Measurements from ENCODE around the gene SLC10A1. TPM values are rescaled to one million over a fixed set of nuclear protein-coding genes. Genes with fewer than 3 reads are reported as not detected.
"Not testable (repeated sequence)": the region's sequence is repeated elsewhere in the genome, so short reads cannot be mapped to it uniquely, and the experiment has no call there.

SLC10A1 gene
- polyA plus RNA-seq, 1 donor = 0.13 TPM

GRCh38 chr14:69827560-69827959 is 30.5 kb upstream of the SLC10A1 start:
- no peaks in the 10 kb centered on the region for H3K9me3 ChIP-seq (ENCODE audit: control insufficient read depth, low read depth, low read length)
- no peaks in the 10 kb centered on the region for H3K36me3 ChIP-seq (ENCODE audit: control insufficient read depth, insufficient read depth, low read length)
- WGBS (ENCODE audit: insufficient coverage, low lambda C conversion rate) = no CpG with 5 or more reads among the region's 4 CpGs
- DNase-seq = no peak
- H3K27ac ChIP-seq (ENCODE audit: low read length) = no peak overlapping the region
- no peak overlapping the region for H3K4me3 ChIP-seq (ENCODE audit: low read length)
- H3K27me3 ChIP-seq (ENCODE audit: control insufficient read depth, insufficient read depth, low read length) = no peaks in the 10 kb centered on the region
- no peaks in the 10 kb centered on the region for H3K4me1 ChIP-seq (ENCODE audit: control insufficient read depth, insufficient read depth, low read length)

GRCh38 chr14:69822456-69822855 is 25.4 kb upstream of the SLC10A1 start:
- H3K36me3 ChIP-seq (ENCODE audit: control insufficient read depth, insufficient read depth, low read length) = no peaks in the 10 kb centered on the region
- no peak overlapping the region for H3K4me3 ChIP-seq (ENCODE audit: low read length)
- no peaks in the 10 kb centered on the region for H3K27me3 ChIP-seq (ENCODE audit: control insufficient read depth, insufficient read depth, low read length)
- H3K27ac ChIP-seq (ENCODE audit: low read length) = no peak overlapping the region
- no CpG with 5 or more reads among the region's 6 CpGs for WGBS (ENCODE audit: insufficient coverage, low lambda C conversion rate)
- H3K4me1 ChIP-seq (ENCODE audit: control insufficient read depth, insufficient read depth, low read length) = no peaks in the 10 kb centered on the region
- H3K9me3 ChIP-seq (ENCODE audit: control insufficient read depth, low read depth, low read length) = no peaks in the 10 kb centered on the region
- no peak for DNase-seq

GRCh38 chr14:69820991-69821390 is 23.9 kb upstream of the SLC10A1 start:
- H3K27me3 ChIP-seq (ENCODE audit: control insufficient read depth, insufficient read depth, low read length) = no peaks in the 10 kb centered on the region
- H3K27ac ChIP-seq (ENCODE audit: low read length) = no peak overlapping the region
- WGBS (ENCODE audit: insufficient coverage, low lambda C conversion rate) = 75% methylated on average over 2 of the region's 2 CpGs
- no peaks in the 10 kb centered on the region for H3K9me3 ChIP-seq (ENCODE audit: control insufficient read depth, low read depth, low read length)
- no peak for DNase-seq
- H3K36me3 ChIP-seq (ENCODE audit: control insufficient read depth, insufficient read depth, low read length) = no peaks in the 10 kb centered on the region
- H3K4me3 ChIP-seq (ENCODE audit: low read length) = no peak overlapping the region
- no peaks in the 10 kb centered on the region for H3K4me1 ChIP-seq (ENCODE audit: control insufficient read depth, insufficient read depth, low read length)

GRCh38 chr14:69819607-69820006 is 22.6 kb upstream of the SLC10A1 start:
- Histone ChIP-seq H3K27ac (ENCODE audit: low read length) (no peak overlapping the region), H3K4me3 (ENCODE audit: low read length) (no peak overlapping the region), H3K9me3 (ENCODE audit: control insufficient read depth, low read depth, low read length) (no peaks in the 10 kb centered on the region), H3K36me3 (ENCODE audit: control insufficient read depth, insufficient read depth, low read length) (no peaks in the 10 kb centered on the region), H3K27me3 (ENCODE audit: control insufficient read depth, insufficient read depth, low read length) (no peaks in the 10 kb centered on the region), H3K4me1 (ENCODE audit: control insufficient read depth, insufficient read depth, low read length) (peaks cover 13% of the 10 kb centered on the region)
- no CpG with 5 or more reads among the region's 8 CpGs for WGBS (ENCODE audit: insufficient coverage, low lambda C conversion rate)
- no peak for DNase-seq

GRCh38 chr14:69818758-69819191 is 21.7 kb upstream of the SLC10A1 start:
- Histone ChIP-seq H3K4me3 (ENCODE audit: low read length) (no peak overlapping the region), H3K27me3 (ENCODE audit: control insufficient read depth, insufficient read depth, low read length) (no peaks in the 10 kb centered on the region), H3K36me3 (ENCODE audit: control insufficient read depth, insufficient read depth, low read length) (no peaks in the 10 kb centered on the region), H3K9me3 (ENCODE audit: control insufficient read depth, low read depth, low read length) (no peaks in the 10 kb centered on the region), H3K27ac (ENCODE audit: low read length) (no peak overlapping the region), H3K4me1 (ENCODE audit: control insufficient read depth, insufficient read depth, low read length) (peaks cover 17% of the 10 kb centered on the region)
- WGBS (ENCODE audit: insufficient coverage, low lambda C conversion rate) = 100% methylated on average over 1 of the region's 11 CpGs
- DNase-seq = peak; percentile 31 to 47

GRCh38 chr14:69816216-69816615 is 19.2 kb upstream of the SLC10A1 start:
- Histone ChIP-seq H3K4me1 (ENCODE audit: control insufficient read depth, insufficient read depth, low read length) (peaks cover 22% of the 10 kb centered on the region), H3K4me3 (ENCODE audit: low read length) (no peak overlapping the region), H3K9me3 (ENCODE audit: control insufficient read depth, low read depth, low read length) (no peaks in the 10 kb centered on the region), H3K36me3 (ENCODE audit: control insufficient read depth, insufficient read depth, low read length) (no peaks in the 10 kb centered on the region), H3K27ac (ENCODE audit: low read length) (no peak overlapping the region), H3K27me3 (ENCODE audit: control insufficient read depth, insufficient read depth, low read length) (no peaks in the 10 kb centered on the region)
- WGBS (ENCODE audit: insufficient coverage, low lambda C conversion rate) = 100% methylated on average over 2 of the region's 5 CpGs
- no peak for DNase-seq

GRCh38 chr14:69815556-69815955 is 18.5 kb upstream of the SLC10A1 start:
- no peaks in the 10 kb centered on the region for H3K9me3 ChIP-seq (ENCODE audit: control insufficient read depth, low read depth, low read length)
- H3K27ac ChIP-seq (ENCODE audit: low read length) = peak overlapping the region; percentile 63
- 80% methylated on average over 1 of the region's 5 CpGs for WGBS (ENCODE audit: insufficient coverage, low lambda C conversion rate)
- no peaks in the 10 kb centered on the region for H3K27me3 ChIP-seq (ENCODE audit: control insufficient read depth, insufficient read depth, low read length)
- H3K4me3 ChIP-seq (ENCODE audit: low read length) = no peak overlapping the region
- peaks cover 28% of the 10 kb centered on the region for H3K4me1 ChIP-seq (ENCODE audit: control insufficient read depth, insufficient read depth, low read length)
- H3K36me3 ChIP-seq (ENCODE audit: control insufficient read depth, insufficient read depth, low read length) = no peaks in the 10 kb centered on the region
- peak in 1 of 2 donors; percentile 44 for DNase-seq

- WGBS (ENCODE audit: insufficient coverage, low lambda C conversion rate) = no CpG with 5 or more reads among the region's 3 CpGs
- no peaks in the 10 kb centered on the region for H3K36me3 ChIP-seq (ENCODE audit: control insufficient read depth, insufficient read depth, low read length)
- H3K27me3 ChIP-seq (ENCODE audit: control insufficient read depth, insufficient read depth, low read length) = no peaks in the 10 kb centered on the region
- peak overlapping the region; percentile 63 for H3K27ac ChIP-seq (ENCODE audit: low read length)
- no peaks in the 10 kb centered on the region for H3K9me3 ChIP-seq (ENCODE audit: control insufficient read depth, low read depth, low read length)
- peaks cover 37% of the 10 kb centered on the region for H3K4me1 ChIP-seq (ENCODE audit: control insufficient read depth, insufficient read depth, low read length)
- DNase-seq = peak in 1 of 2 donors; percentile 72
- no peak overlapping the region for H3K4me3 ChIP-seq (ENCODE audit: low read length)
Measured at GRCh38 chr14:69814397-69814796, 17.4 kb upstream of the SLC10A1 start.

GRCh38 chr14:69813346-69813745 is 16.3 kb upstream of the SLC10A1 start:
- not testable (repeated sequence) for H3K36me3 ChIP-seq (ENCODE audit: control insufficient read depth, insufficient read depth, low read length); H3K4me3 ChIP-seq (ENCODE audit: low read length); H3K9me3 ChIP-seq (ENCODE audit: control insufficient read depth, low read depth, low read length); H3K27me3 ChIP-seq (ENCODE audit: control insufficient read depth, insufficient read depth, low read length); H3K27ac ChIP-seq (ENCODE audit: low read length); DNase-seq
- WGBS (ENCODE audit: insufficient coverage, low lambda C conversion rate) = no CpG with 5 or more reads among the region's 6 CpGs
- peaks cover 46% of the 10 kb centered on the region for H3K4me1 ChIP-seq (ENCODE audit: control insufficient read depth, insufficient read depth, low read length)

GRCh38 chr14:69812711-69813110 is 15.7 kb upstream of the SLC10A1 start:
- no peak overlapping the region for H3K4me3 ChIP-seq (ENCODE audit: low read length)
- no peaks in the 10 kb centered on the region for H3K9me3 ChIP-seq (ENCODE audit: control insufficient read depth, low read depth, low read length)
- no peak for DNase-seq
- no peak overlapping the region for H3K27ac ChIP-seq (ENCODE audit: low read length)
- no peaks in the 10 kb centered on the region for H3K36me3 ChIP-seq (ENCODE audit: control insufficient read depth, insufficient read depth, low read length)
- no CpG with 5 or more reads among the region's 9 CpGs for WGBS (ENCODE audit: insufficient coverage, low lambda C conversion rate)
- H3K27me3 ChIP-seq (ENCODE audit: control insufficient read depth, insufficient read depth, low read length) = no peaks in the 10 kb centered on the region
- peaks cover 46% of the 10 kb centered on the region for H3K4me1 ChIP-seq (ENCODE audit: control insufficient read depth, insufficient read depth, low read length)

GRCh38 chr14:69811868-69812252 is 14.8 kb upstream of the SLC10A1 start:
- 100% methylated on average over 1 of the region's 10 CpGs for WGBS (ENCODE audit: insufficient coverage, low lambda C conversion rate)
- H3K27me3 ChIP-seq (ENCODE audit: control insufficient read depth, insufficient read depth, low read length) = no peaks in the 10 kb centered on the region
- H3K27ac ChIP-seq (ENCODE audit: low read length) = no peak overlapping the region
- no peak overlapping the region for H3K4me3 ChIP-seq (ENCODE audit: low read length)
- DNase-seq = no peak
- no peaks in the 10 kb centered on the region for H3K36me3 ChIP-seq (ENCODE audit: control insufficient read depth, insufficient read depth, low read length)
- H3K9me3 ChIP-seq (ENCODE audit: control insufficient read depth, low read depth, low read length) = no peaks in the 10 kb centered on the region
- H3K4me1 ChIP-seq (ENCODE audit: control insufficient read depth, insufficient read depth, low read length) = peaks cover 46% of the 10 kb centered on the region

Measured in large intestine (tissue), 3 donors.